SK-N-SH (cell line): Measurements from ENCODE around the gene PLCB1.

Experiments
- EP300 ChIP-seq, 2 experiments: IDR thresholded peaks; 2 replicates each; pipeline versions ENCODE4 v1.4.0 to v1.6.1; 2012; ENCODE audit warnings: borderline replicate concordance in 1 of 2, low read depth in 1 of 2, low read length in 1 of 2
- SIN3A ChIP-seq: IDR thresholded peaks from 2 replicates; pipeline ENCODE4 v1.6.1; 2012; ENCODE audit warnings: low read depth, mild to moderate bottlenecking, low read length, moderate library complexity, borderline replicate concordance
- YY1 ChIP-seq: IDR thresholded peaks from 2 replicates; pipeline ENCODE4 v1.4.0; 2012; ENCODE audit warnings: low read depth, mild to moderate bottlenecking
- TF ChIP-seq, protein P1 (sequence below): fragments of 200-600 bp; sonication (generic); IDR thresholded peaks from 2 replicates; pipeline ENCODE4 v1.6.1; 2017; ENCODE audit warnings: antibody characterized with exemption, mild to moderate bottlenecking, moderate library complexity

DNA sequence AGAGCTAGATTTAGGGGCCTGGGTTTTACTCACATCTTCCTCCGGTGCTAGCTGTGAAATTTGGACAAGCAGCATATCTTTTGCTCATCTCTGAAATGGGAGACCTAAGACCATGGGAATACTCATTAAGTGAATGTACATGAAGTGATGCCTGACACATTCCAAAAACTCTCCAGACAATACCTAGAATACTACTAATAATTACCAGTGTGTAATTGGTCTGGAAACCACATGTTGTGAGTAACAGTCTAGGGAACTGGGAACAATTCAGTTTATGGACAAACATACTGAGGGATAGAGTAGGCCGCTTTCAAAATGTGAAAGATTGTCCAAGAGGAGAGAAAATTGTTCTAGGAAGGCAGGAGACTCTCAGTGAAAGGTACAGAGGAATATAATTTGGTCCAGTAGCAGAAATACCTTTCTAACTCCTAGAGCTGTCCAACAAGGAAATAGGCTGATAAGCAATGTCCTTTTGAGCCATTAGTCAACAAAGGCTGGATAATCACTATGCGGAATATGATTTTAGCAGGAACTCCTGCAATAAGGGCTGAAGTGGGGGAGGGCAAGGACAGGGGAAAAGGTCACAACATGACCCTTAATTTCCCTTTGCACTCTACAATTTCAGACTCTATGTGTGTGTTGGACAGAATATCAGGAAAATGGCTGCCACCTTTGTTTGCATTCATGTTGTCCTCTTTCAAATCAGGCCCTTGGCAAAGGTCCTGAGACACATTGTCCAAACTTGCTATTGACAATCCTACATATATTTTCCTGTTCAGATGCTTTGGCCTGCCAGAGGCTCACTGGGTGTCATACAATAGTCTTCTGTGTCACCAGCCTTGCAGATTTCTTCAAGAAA is 315.4 kb downstream of the PLCB1 start:
- TF ChIP-seq, protein P1, sequence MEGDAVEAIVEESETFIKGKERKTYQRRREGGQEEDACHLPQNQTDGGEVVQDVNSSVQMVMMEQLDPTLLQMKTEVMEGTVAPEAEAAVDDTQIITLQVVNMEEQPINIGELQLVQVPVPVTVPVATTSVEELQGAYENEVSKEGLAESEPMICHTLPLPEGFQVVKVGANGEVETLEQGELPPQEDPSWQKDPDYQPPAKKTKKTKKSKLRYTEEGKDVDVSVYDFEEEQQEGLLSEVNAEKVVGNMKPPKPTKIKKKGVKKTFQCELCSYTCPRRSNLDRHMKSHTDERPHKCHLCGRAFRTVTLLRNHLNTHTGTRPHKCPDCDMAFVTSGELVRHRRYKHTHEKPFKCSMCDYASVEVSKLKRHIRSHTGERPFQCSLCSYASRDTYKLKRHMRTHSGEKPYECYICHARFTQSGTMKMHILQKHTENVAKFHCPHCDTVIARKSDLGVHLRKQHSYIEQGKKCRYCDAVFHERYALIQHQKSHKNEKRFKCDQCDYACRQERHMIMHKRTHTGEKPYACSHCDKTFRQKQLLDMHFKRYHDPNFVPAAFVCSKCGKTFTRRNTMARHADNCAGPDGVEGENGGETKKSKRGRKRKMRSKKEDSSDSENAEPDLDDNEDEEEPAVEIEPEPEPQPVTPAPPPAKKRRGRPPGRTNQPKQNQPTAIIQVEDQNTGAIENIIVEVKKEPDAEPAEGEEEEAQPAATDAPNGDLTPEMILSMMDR, result no peak
- TF ChIP-seq SIN3A (no peak), EP300 (IDR thresholded peaks at IDR 0.05; ENCODE audit: borderline replicate concordance in 1 of 2, low read depth in 1 of 2, low read length in 1 of 2) (no peak), YY1 (no peak)
